ENCODE results near the gene BMAL1. TPM values are rescaled to one million over a fixed set of nuclear protein-coding genes. Genes with fewer than 3 reads are reported as not detected.
"Not testable (repeated sequence)": the region's sequence is repeated elsewhere in the genome, so short reads cannot be mapped to it uniquely, and the experiment has no call there.

The BMAL1 gene
- total and polyA plus RNA-seq, 5 donors: 6.5 to 23.4 (median 18.8) TPM

- Histone ChIP-seq H3K9me3 (ENCODE audit: control insufficient read depth, low read length) (no peaks in the 10 kb centered on the region), H3K4me3 (ENCODE audit: low read length) (no peak overlapping the region), H3K27me3 (ENCODE audit: control insufficient read depth, insufficient read depth) (no peaks in the 10 kb centered on the region), H3K4me1 (ENCODE audit: control insufficient read depth, insufficient read depth, low read length) (no peaks in the 10 kb centered on the region), H3K27ac (ENCODE audit: low read length) (no peak overlapping the region)
- ATAC-seq (no peak), DNase-seq (no peak)
- 97% methylated on average over 3 of the region's 3 CpGs for WGBS
- intact Hi-C loops (cut with DNase I): no loop called here
Observed at GRCh38 chr11:13429836-13430235, 152.2 kb downstream of the BMAL1 start.

- Histone ChIP-seq H3K4me1 (ENCODE audit: control insufficient read depth, insufficient read depth, low read length) (no peaks in the 10 kb centered on the region), H3K27ac (ENCODE audit: low read length) (no peak overlapping the region), H3K9me3 (ENCODE audit: control insufficient read depth, low read length) (no peaks in the 10 kb centered on the region), H3K27me3 (ENCODE audit: control insufficient read depth, insufficient read depth) (no peaks in the 10 kb centered on the region), H3K4me3 (ENCODE audit: low read length) (no peak overlapping the region)
- no peak for ATAC-seq
- intact Hi-C loops (cut with DNase I): no loop called here
- no peak for DNase-seq
- WGBS: 95% methylated on average over 2 of the region's 2 CpGs
Observed at GRCh38 chr11:13433437-13433836, 155.8 kb downstream of the BMAL1 start.

DNA sequence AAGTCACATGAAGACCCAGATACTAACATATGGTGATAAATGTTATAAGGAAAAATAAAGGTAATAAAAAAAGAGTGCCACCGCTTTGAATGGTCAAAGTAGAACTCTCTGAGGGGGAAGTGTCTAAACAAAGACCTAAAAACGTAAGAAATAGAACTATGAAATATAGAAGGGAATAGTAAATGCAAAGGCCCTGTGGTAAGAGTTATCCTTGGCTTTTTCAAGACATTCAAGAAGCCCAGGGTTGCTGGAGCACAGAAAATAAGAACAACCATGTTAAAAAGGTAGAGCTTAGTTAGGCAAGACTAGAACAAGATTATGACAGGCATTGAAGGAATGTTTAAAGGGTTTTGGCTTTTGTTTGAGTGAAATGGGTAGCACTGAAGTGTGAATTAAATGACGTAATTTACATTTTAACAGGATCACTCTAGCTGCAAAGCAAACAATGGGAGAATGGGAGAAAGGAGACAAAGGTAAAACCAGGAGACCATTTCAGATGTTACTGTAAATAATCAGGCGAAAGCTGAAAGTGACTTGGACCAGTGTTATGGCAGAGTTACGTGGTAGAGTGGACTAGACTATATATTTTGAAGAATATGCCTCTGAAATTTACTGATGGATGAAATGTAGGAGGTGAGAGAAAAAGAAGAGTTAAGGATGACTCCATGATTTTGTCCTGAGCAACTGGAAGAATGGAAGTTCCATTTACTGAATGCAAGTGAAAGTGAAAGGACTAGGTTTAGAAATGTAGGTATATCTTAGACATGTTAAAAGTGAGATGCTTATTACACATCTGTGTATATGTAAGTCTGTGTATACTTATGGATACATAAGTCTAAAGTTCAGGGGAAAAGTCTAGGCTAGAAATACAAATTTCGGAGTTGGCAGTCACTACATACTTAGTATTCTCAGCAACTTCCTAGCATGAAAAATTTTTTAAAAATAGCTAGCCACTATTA is 156.9 kb downstream of the BMAL1 start:
- Histone ChIP-seq H3K27me3 (ENCODE audit: control insufficient read depth, insufficient read depth) (no peaks in the 10 kb centered on the region), H3K9me3 (ENCODE audit: control insufficient read depth, low read length) (no peaks in the 10 kb centered on the region), H3K4me3 (ENCODE audit: low read length) (no peak overlapping the region), H3K27ac (ENCODE audit: low read length) (no peak overlapping the region), H3K4me1 (ENCODE audit: control insufficient read depth, insufficient read depth, low read length) (no peaks in the 10 kb centered on the region)
- no peak for ATAC-seq
- WGBS: 95% methylated on average over 6 of the region's 6 CpGs
- intact Hi-C loops (cut with DNase I): no loop called here
- DNase-seq: no peak

GRCh38 chr11:13436836-13437235 is 159.2 kb downstream of the BMAL1 start:
- H3K27me3 ChIP-seq (ENCODE audit: control insufficient read depth, insufficient read depth); H3K4me3 ChIP-seq (ENCODE audit: low read length); H3K9me3 ChIP-seq (ENCODE audit: control insufficient read depth, low read length); DNase-seq; ATAC-seq; H3K27ac ChIP-seq (ENCODE audit: low read length); H3K4me1 ChIP-seq (ENCODE audit: control insufficient read depth, insufficient read depth, low read length); intact Hi-C loops (cut with DNase I): not testable (repeated sequence)
- WGBS: 93% methylated on average over 7 of the region's 7 CpGs

Other genes with a start within 250 kb of the BMAL1 start
- gene BTBD10, start 185.4 kb downstream of the BMAL1 start, total RNA-seq: 10 to 100 TPM; 22.4 to 29.7 (median 24.4) TPM
- 10.0 TPM for gene BTBD10, start 185.4 kb downstream of the BMAL1 start, polyA plus RNA-seq
- not detected for gene PTH, start 218.2 kb downstream of the BMAL1 start, total RNA-seq
- gene PTH, start 218.2 kb downstream of the BMAL1 start, polyA plus RNA-seq: not detected

All from right cardiac atrium (tissue), 5 donors.